OCI-LY7 (cell line): ENCODE data around the gene PC. TPM values are rescaled to one million over a fixed set of nuclear protein-coding genes. Genes with fewer than 3 reads are reported as not detected.

ENCODE experiments used
- BruUV-seq: library from RNA; stranded (reverse); fragments of 400-500 nt; replicated peaks from 2 replicates; lab custom pipeline; 2021; lab: Mats Ljungman, UMichigan
- CTCF ChIA-PET: fragments of 300-600 bp; sonication (Branson Sonifier 250); formaldehyde crosslinking; loops from one replicate; lab custom pipeline; 2022; ENCODE audit warnings: antibody characterized with exemption; ENCODE audit not compliant: unreplicated experiment; lab: Charles Lee
- POLR2A ChIA-PET: fragments of 300-600 bp; sonication (Branson Sonifier 250); formaldehyde crosslinking; loops from one replicate; lab custom pipeline; 2022; ENCODE audit warnings: antibody characterized with exemption; lab: Charles Lee
- DNase-seq: peaks from one replicate; pipeline ENCODE4 v3.0.0-alpha.2; 2015; ENCODE audit warnings: low spot score
- H2AFZ ChIP-seq: fragments of 200-600 bp; sonication (generic), shearing (Covaris generic); 2 replicates; pipeline ENCODE4 v1.6.1; 2014; ENCODE audit warnings: mild to moderate bottlenecking, antibody characterized with exemption, low read length, moderate library complexity
- H3K27ac ChIP-seq: fragments of 200-600 bp; sonication (generic); 2 replicates; pipeline ENCODE4 v1.5.1; 2014; ENCODE audit warnings: mixed run types, low read depth, mild to moderate bottlenecking, moderate library complexity, low read length, inconsistent platforms; ENCODE audit not compliant: poor library complexity, severe bottlenecking
- H3K36me3 ChIP-seq: fragments of 200-600 bp; sonication (generic); 2 replicates; pipeline ENCODE4 v1.6.1; 2014; ENCODE audit warnings: mild to moderate bottlenecking, antibody characterized with exemption, low read length, moderate library complexity, mixed read lengths; ENCODE audit not compliant: insufficient read depth
- H3K4me1 ChIP-seq: fragments of 200-600 bp; sonication (generic); 2 replicates; pipeline ENCODE4 v1.5.1; 2014; ENCODE audit warnings: mild to moderate bottlenecking, low read length; ENCODE audit not compliant: insufficient read depth, poor library complexity, severe bottlenecking
- H3K4me2 ChIP-seq: fragments of 200-600 bp; sonication (generic); 2 replicates; pipeline ENCODE4 v1.6.1; 2014; ENCODE audit warnings: mild to moderate bottlenecking, low read length
- H3K4me3 ChIP-seq: fragments of 200-600 bp; sonication (generic); 2 replicates; pipeline ENCODE4 v1.5.1; 2014; ENCODE audit warnings: mild to moderate bottlenecking, low read depth, low read length; ENCODE audit not compliant: poor library complexity, severe bottlenecking
- H3K79me2 ChIP-seq: fragments of 200-600 bp; sonication (generic); 2 replicates; pipeline ENCODE4 v1.6.1; 2016; ENCODE audit warnings: low read depth, mild to moderate bottlenecking, low read length, moderate library complexity, mixed read lengths; ENCODE audit not compliant: insufficient read depth
- H3K9me2 ChIP-seq: fragments of 200-600 bp; sonication (generic); 2 replicates; pipeline ENCODE4 v1.6.1; 2016; ENCODE audit warnings: mild to moderate bottlenecking, low read length, mixed read lengths; ENCODE audit not compliant: insufficient read depth
- H3K9me3 ChIP-seq: fragments of 200-600 bp; sonication (generic); 2 replicates; pipeline ENCODE4 v1.6.1; 2014; ENCODE audit warnings: mild to moderate bottlenecking, mixed run types, low read length, mixed read lengths
- H4K20me1 ChIP-seq: fragments of 200-600 bp; sonication (generic); 2 replicates; pipeline ENCODE4 v1.6.1; 2014; ENCODE audit warnings: mild to moderate bottlenecking, antibody characterized with exemption, low read length, moderate library complexity, mixed read lengths; ENCODE audit not compliant: insufficient read depth
- CTCF ChIP-seq: fragments of 200-600 bp; sonication (generic); conservative IDR thresholded peaks from 2 replicates; pipeline ENCODE4 v1.5.1; 2014; ENCODE audit warnings: mild to moderate bottlenecking, antibody characterized with exemption, low read length, moderate library complexity, mixed read lengths
- EZH2phosphoT487 ChIP-seq: fragments of 200-600 bp; sonication (generic); IDR thresholded peaks from 2 replicates; pipeline ENCODE4 v1.6.1; 2018; ENCODE audit warnings: low read depth, borderline replicate concordance, mild to moderate bottlenecking, mixed run types, antibody characterized with exemption, low read length, moderate library complexity, mixed read lengths
- intact Hi-C: fragments of 100-400 bp; cut with micrococcal nuclease; formaldehyde crosslinking; loops from one replicate; pipeline ENCODE4 v1.10.0; 2022; ENCODE audit not compliant: unreplicated experiment
- total RNA-seq, 2 experiments: library from RNA; depleted of rRNA in 1 of 2; stranded (reverse); fragments of >200 nt in 1 of 2; shearing (Covaris generic) in 1 of 2; gene quantifications; 2 replicates each; pipeline ENCODE4 v1.2.3, GENCODE V29; 2014 to 2022

The PC gene
- total RNA-seq, 2 experiments from 2014 or later = 10.4 to 12.7 TPM

- H3K27ac ChIP-seq = no peak overlapping the region
- ChIA-PET CTCF (no interaction called here), POLR2A (no interaction called here)
- no peaks in the 10 kb centered on the region for H4K20me1 ChIP-seq
- H3K4me1 ChIP-seq = no peaks in the 10 kb centered on the region
- intact Hi-C loops = no loop called here
- DNase-seq = no peak
- H3K4me2 ChIP-seq = no peak overlapping the region
- H3K9me3 ChIP-seq = no peaks in the 10 kb centered on the region
- no peak for TF ChIP-seq CTCF
- no peak for TF ChIP-seq EZH2phosphoT487
- H3K79me2 ChIP-seq = no peaks in the 10 kb centered on the region
- H3K9me2 ChIP-seq = no peaks in the 10 kb centered on the region
- H3K36me3 ChIP-seq = no peaks in the 10 kb centered on the region
- H2AFZ ChIP-seq = no peak overlapping the region
- no peak overlapping the region for H3K4me3 ChIP-seq
- no TSS peak for BruUV-seq
Observed at GRCh38 chr11:66929753-66930152, 28.4 kb downstream of the PC start.

DNA sequence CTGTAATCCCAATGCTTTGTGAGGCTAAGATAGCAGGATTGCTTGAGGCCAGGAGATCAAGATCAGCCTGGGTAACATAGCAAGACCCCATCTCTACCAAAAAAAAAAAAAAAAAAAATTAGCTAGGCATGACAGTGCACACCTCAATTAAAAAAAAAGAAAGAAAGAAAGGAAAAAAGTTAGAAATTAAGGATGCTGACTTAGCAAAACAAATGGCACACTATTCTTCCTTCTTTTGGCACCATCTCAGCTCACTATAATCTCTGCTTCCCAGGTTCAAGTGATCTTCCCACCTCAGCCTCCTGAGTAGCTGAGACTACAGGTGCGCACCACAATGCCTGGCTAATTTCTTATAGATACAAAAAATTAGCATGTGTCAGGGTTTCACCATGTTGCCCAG is 33.9 kb downstream of the PC start:
- intact Hi-C loops = no loop called here
- no peaks in the 10 kb centered on the region for H4K20me1 ChIP-seq
- no TSS peak for BruUV-seq
- no peaks in the 10 kb centered on the region for H3K4me1 ChIP-seq
- no peaks in the 10 kb centered on the region for H3K79me2 ChIP-seq
- no peaks in the 10 kb centered on the region for H3K36me3 ChIP-seq
- H2AFZ ChIP-seq = no peak overlapping the region
- H3K9me3 ChIP-seq = no peaks in the 10 kb centered on the region
- no peak for DNase-seq
- H3K4me2 ChIP-seq = no peak overlapping the region
- H3K27ac ChIP-seq = no peak overlapping the region
- no peaks in the 10 kb centered on the region for H3K9me2 ChIP-seq
- CTCF ChIA-PET = no interaction called here
- no peak overlapping the region for H3K4me3 ChIP-seq
- no peak for TF ChIP-seq CTCF
- POLR2A ChIA-PET = interaction anchor here (0.9 kb wide), 1 partner anchor 85 kb away, joined by 4 read pairs; no protein-coding TSS in a partner anchor

DNA sequence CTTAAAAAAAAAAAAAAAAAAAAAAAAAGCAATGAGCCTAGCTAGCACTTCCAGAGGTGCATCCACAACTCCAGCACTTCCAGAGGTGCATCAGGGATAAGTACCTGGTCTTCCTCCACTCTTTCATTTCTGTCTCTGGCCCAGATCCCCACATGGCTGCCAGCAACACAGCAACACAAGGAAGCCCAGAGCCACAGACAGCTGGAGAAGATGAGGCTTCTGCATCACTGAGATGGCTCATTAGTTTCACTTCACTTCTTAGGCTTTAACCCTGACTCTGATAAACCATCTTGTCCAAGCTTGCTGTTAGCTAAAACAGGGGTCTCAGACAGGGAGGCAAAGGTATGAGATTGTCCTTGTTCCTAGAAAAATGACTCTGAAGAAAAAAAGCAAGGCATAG is 35.6 kb downstream of the PC start:
- POLR2A ChIA-PET = interaction anchor here (0.7 kb wide), 1 partner anchor 168 kb away, joined by 8 read pairs; no protein-coding TSS in a partner anchor
- H2AFZ ChIP-seq = no peak overlapping the region
- no peaks in the 10 kb centered on the region for H3K79me2 ChIP-seq
- H3K9me3 ChIP-seq = no peaks in the 10 kb centered on the region
- no peaks in the 10 kb centered on the region for H4K20me1 ChIP-seq
- H3K36me3 ChIP-seq = no peaks in the 10 kb centered on the region
- H3K9me2 ChIP-seq = no peaks in the 10 kb centered on the region
- H3K4me3 ChIP-seq = no peak overlapping the region
- TF ChIP-seq EZH2phosphoT487 (no peak), CTCF (no peak)
- H3K4me2 ChIP-seq = no peak overlapping the region
- no TSS peak for BruUV-seq
- no peak for DNase-seq
- H3K4me1 ChIP-seq = no peaks in the 10 kb centered on the region
- intact Hi-C loops = no loop called here
- H3K27ac ChIP-seq = no peak overlapping the region
- CTCF ChIA-PET = no interaction called here
